Choroid plexus epithelial cell (primary cell): ENCODE data around the gene CAPN11.
"Not testable (repeated sequence)": the region's sequence is repeated elsewhere in the genome, so short reads cannot be mapped to it uniquely, and the experiment has no call there.

Experiments used
- DNase-seq: peaks from one replicate; pipeline ENCODE4 v3.0.0-alpha.2; 2010; ENCODE audit warnings: low read depth
- H3K4me3 ChIP-seq: 2 replicates; pipeline ENCODE4 v1.5.1; 2011; ENCODE audit warnings: low read depth, mild to moderate bottlenecking, control low read depth, low read length, moderate library complexity
- CTCF ChIP-seq: conservative IDR thresholded peaks from 2 replicates; pipeline ENCODE4 v1.5.1; 2011; ENCODE audit warnings: low read depth, mild to moderate bottlenecking, control low read depth, inconsistent platforms, low read length, moderate library complexity

Gene CAPN11

GRCh38 chr6:44180886-44181285 lies 22.3 kb downstream of the CAPN11 start:
- no peak for DNase-seq
- TF ChIP-seq CTCF: no peak
- H3K4me3 ChIP-seq: no peak overlapping the region

DNA sequence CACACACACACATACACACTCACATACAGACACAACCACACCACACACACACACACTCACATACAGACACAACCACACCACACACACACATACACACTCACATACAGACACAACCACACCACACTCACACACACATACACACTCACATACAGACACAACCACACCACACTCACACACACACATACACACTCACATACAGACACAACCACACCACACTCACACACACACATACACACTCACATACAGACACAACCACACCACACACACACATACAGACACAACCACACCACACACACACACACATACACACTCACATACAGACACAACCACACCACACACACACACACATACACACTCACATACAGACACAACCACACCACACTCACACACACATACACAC lies 23.2 kb downstream of the CAPN11 start:
- not testable (repeated sequence) for H3K4me3 ChIP-seq, DNase-seq

- no peak overlapping the region for H3K4me3 ChIP-seq
- no peak for TF ChIP-seq CTCF
- no peak for DNase-seq
These were observed 24.3 kb downstream of the CAPN11 start for GRCh38 chr6:44182911-44183390.

DNA sequence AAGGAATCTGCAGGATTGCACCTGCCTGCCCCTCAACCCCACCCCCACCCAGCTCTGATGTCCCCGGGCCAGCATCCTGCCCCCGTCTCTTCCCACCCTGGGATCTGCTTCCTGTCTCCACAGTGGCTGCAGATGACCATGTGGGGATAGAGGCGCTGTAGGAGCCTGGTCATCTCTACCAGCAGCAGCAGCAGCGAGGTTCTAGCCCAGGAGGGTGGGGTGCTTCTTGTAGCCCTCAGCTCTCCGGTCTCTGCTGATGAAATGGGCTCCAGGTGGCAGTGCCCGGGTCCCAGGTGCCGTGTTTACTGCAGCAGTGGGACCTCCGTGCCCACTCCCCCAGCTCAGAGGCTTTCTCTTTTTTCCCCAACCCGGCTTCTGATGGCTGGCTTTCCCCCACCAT lies 25.2 kb downstream of the CAPN11 start:
- no peak overlapping the region for H3K4me3 ChIP-seq
- no peak for TF ChIP-seq CTCF
- DNase-seq: no peak

- DNase-seq, H3K4me3 ChIP-seq: not testable (repeated sequence)
These were observed 26.7 kb downstream of the CAPN11 start for GRCh38 chr6:44185356-44185755.

DNA sequence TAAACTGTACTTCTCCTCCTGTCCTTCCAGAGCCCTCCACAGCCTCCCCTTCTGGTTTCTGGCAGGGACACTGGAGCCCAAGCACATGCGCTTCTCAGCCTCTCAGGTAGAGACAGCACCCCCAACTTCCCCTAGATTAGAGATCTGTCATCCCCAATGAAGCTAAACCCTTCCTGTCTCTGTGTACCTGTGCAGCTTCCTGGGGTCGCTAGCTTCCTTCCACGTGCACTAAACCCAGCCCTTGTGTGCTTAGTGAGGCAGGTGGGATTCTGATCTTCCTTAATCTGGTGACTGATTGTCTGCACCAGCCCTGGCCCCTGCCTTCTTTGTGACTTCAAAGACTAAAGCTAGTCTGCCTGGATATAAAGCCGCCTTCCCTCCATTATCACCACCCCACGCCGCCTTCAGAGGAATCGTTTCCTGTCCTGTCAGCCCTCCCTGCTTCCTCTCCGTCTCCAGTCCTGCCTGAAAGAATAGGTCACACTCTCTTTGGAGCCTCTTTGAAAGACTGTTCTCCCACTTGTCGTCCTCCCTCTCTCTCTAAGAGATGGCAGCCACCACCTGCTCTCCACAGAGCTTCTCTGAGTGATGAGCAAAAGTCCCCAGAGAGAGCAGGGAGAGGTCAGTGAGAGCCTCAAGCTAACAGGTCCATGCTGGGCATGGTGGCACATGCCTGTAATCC lies 27.5 kb downstream of the CAPN11 start:
- DNase-seq: no peak
- TF ChIP-seq CTCF: no peak
- no peak overlapping the region for H3K4me3 ChIP-seq

DNA sequence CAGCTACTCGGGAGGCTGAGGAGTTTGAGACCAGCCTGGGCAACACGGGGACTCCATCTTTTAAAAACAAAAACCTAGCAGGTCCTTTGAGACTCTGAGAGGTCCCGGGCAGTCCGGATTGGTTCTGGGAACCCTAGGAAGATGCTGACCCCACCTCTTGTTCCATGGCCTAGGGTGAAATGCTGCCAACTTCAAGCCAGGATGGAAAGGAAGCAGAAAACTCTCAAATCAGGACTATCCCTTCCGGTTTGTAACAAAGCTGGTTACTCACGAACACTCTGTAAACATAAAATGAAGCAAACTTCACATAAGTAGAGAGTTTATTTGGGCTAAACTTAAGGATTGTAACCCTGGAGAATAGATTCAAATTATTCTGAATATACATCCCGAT lies 28.0 kb downstream of the CAPN11 start:
- DNase-seq: no peak
- no peak for TF ChIP-seq CTCF
- no peak overlapping the region for H3K4me3 ChIP-seq

GRCh38 chr6:44188819-44189218 lies 30.2 kb downstream of the CAPN11 start:
- DNase-seq: no peak
- TF ChIP-seq CTCF: no peak
- H3K4me3 ChIP-seq: no peak overlapping the region
